Loucy (cell line): ENCODE data around the gene CAPN9.

Source experiments
- H2AFZ ChIP-seq: fragments of 200-600 bp; sonication (generic); 2 replicates; pipeline ENCODE4 v1.6.0; 2016; ENCODE audit warnings: antibody characterized with exemption, mild to moderate bottlenecking, low read length, moderate library complexity
- H3F3A ChIP-seq: fragments of 200-600 bp; 2 replicates; pipeline ENCODE4 v1.6.0; 2016; ENCODE audit warnings: antibody characterized with exemption, low read depth, mild to moderate bottlenecking
- H3K27me3 ChIP-seq: fragments of 200-600 bp; sonication (generic); 2 replicates; pipeline ENCODE4 v1.6.1; 2014; ENCODE audit warnings: low read length, mild to moderate bottlenecking; ENCODE audit not compliant: insufficient read depth, poor library complexity, severe bottlenecking
- H3K36me3 ChIP-seq: fragments of 200-600 bp; sonication (generic); 2 replicates; pipeline ENCODE4 v1.6.1; 2016; ENCODE audit warnings: low read length; ENCODE audit not compliant: insufficient read depth
- H3K4me1 ChIP-seq: fragments of 200-600 bp; sonication (generic); 2 replicates; pipeline ENCODE4 v1.5.1; 2014; ENCODE audit warnings: low read length, mild to moderate bottlenecking; ENCODE audit not compliant: insufficient read depth, poor library complexity, severe bottlenecking
- H3K4me2 ChIP-seq: fragments of 200-600 bp; sonication (generic); 2 replicates; pipeline ENCODE4 v1.6.0; 2014; ENCODE audit warnings: antibody characterized with exemption, low read length, low read depth, mild to moderate bottlenecking; ENCODE audit not compliant: poor library complexity, severe bottlenecking
- H3K4me3 ChIP-seq: fragments of 200-600 bp; sonication (generic); 2 replicates; pipeline ENCODE4 v1.5.1; 2014; ENCODE audit warnings: low read length, mild to moderate bottlenecking, mixed read lengths; ENCODE audit not compliant: poor library complexity, severe bottlenecking
- H3K79me2 ChIP-seq: fragments of 200-600 bp; sonication (generic); 2 replicates; pipeline ENCODE4 v1.6.1; 2014; ENCODE audit warnings: low read length; ENCODE audit not compliant: insufficient read depth
- H3K9ac ChIP-seq: fragments of 200-600 bp; sonication (generic); 2 replicates; pipeline ENCODE4 v1.6.0; 2014; ENCODE audit warnings: mild to moderate bottlenecking, low read depth, low read length, moderate library complexity; ENCODE audit not compliant: poor library complexity, severe bottlenecking
- H3K9me2 ChIP-seq: fragments of 200-600 bp; sonication (generic); replicated peaks from 2 replicates; pipeline ENCODE4 v1.6.1; 2016; ENCODE audit warnings: low read depth, low read length, mixed read lengths
- H3K9me3 ChIP-seq: fragments of 200-600 bp; sonication (generic); 2 replicates; pipeline ENCODE4 v1.6.1; 2014; ENCODE audit warnings: mild to moderate bottlenecking, antibody characterized with exemption, low read length, low read depth; ENCODE audit not compliant: insufficient read depth
- H4K20me1 ChIP-seq: fragments of 200-600 bp; sonication (generic); 2 replicates; pipeline ENCODE4 v1.6.0; 2014; ENCODE audit warnings: antibody characterized with exemption, low read length, mild to moderate bottlenecking; ENCODE audit not compliant: insufficient read depth, poor library complexity, severe bottlenecking
- EZH2phosphoT487 ChIP-seq: fragments of 200-600 bp; IDR thresholded peaks from 2 replicates; pipeline ENCODE4 v1.6.1; 2018; ENCODE audit warnings: antibody characterized with exemption, mild to moderate bottlenecking, moderate library complexity, borderline replicate concordance
- TF ChIP-seq, protein P1 (sequence below): fragments of 200-600 bp; sonication (generic); conservative IDR thresholded peaks from 2 replicates; pipeline ENCODE4 v1.5.1; 2014; ENCODE audit warnings: mild to moderate bottlenecking, antibody characterized with exemption, low read length

CAPN9 gene

GRCh38 chr1:230798491-230798890, 51.3 kb downstream of the CAPN9 start:
- Histone ChIP-seq H3K79me2 (no peaks in the 10 kb centered on the region), H3K9me3 (no peaks in the 10 kb centered on the region), H3K4me3 (no peak overlapping the region), H3K36me3 (no peaks in the 10 kb centered on the region), H3K9me2 (no peaks in the 10 kb centered on the region), H3K4me1 (no peaks in the 10 kb centered on the region), H2AFZ (no peak overlapping the region), H3K4me2 (no peak overlapping the region), H3K9ac (no peak overlapping the region), H3F3A (no peaks in the 10 kb centered on the region), H4K20me1 (no peaks in the 10 kb centered on the region), H3K27me3 (no peaks in the 10 kb centered on the region)
- TF ChIP-seq, protein P1, sequence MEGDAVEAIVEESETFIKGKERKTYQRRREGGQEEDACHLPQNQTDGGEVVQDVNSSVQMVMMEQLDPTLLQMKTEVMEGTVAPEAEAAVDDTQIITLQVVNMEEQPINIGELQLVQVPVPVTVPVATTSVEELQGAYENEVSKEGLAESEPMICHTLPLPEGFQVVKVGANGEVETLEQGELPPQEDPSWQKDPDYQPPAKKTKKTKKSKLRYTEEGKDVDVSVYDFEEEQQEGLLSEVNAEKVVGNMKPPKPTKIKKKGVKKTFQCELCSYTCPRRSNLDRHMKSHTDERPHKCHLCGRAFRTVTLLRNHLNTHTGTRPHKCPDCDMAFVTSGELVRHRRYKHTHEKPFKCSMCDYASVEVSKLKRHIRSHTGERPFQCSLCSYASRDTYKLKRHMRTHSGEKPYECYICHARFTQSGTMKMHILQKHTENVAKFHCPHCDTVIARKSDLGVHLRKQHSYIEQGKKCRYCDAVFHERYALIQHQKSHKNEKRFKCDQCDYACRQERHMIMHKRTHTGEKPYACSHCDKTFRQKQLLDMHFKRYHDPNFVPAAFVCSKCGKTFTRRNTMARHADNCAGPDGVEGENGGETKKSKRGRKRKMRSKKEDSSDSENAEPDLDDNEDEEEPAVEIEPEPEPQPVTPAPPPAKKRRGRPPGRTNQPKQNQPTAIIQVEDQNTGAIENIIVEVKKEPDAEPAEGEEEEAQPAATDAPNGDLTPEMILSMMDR: no peak
- TF ChIP-seq EZH2phosphoT487: no peak

- TF ChIP-seq, protein P1: no peak
- no peak for TF ChIP-seq EZH2phosphoT487
- Histone ChIP-seq H3F3A (no peaks in the 10 kb centered on the region), H3K4me1 (no peaks in the 10 kb centered on the region), H3K9me2 (no peaks in the 10 kb centered on the region), H3K9ac (no peak overlapping the region), H3K79me2 (no peaks in the 10 kb centered on the region), H3K9me3 (no peaks in the 10 kb centered on the region), H3K27me3 (no peaks in the 10 kb centered on the region), H3K4me2 (no peak overlapping the region), H3K36me3 (no peaks in the 10 kb centered on the region), H3K4me3 (no peak overlapping the region), H4K20me1 (no peaks in the 10 kb centered on the region), H2AFZ (no peak overlapping the region)
Measured at GRCh38 chr1:230800891-230801840, 54.0 kb downstream of the CAPN9 start.

GRCh38 chr1:230804396-230804795, 57.2 kb downstream of the CAPN9 start:
- Histone ChIP-seq H2AFZ (no peak overlapping the region), H3K9me3 (no peaks in the 10 kb centered on the region), H3K4me2 (no peak overlapping the region), H3K79me2 (no peaks in the 10 kb centered on the region), H4K20me1 (no peaks in the 10 kb centered on the region), H3K4me3 (no peak overlapping the region), H3K9me2 (no peaks in the 10 kb centered on the region), H3K27me3 (no peaks in the 10 kb centered on the region), H3K9ac (no peak overlapping the region), H3F3A (no peaks in the 10 kb centered on the region), H3K4me1 (no peaks in the 10 kb centered on the region), H3K36me3 (no peaks in the 10 kb centered on the region)
- TF ChIP-seq, protein P1: no peak
- TF ChIP-seq EZH2phosphoT487: no peak
